Measurements from ENCODE around the gene KLHL18. TPM values are rescaled to one million over a fixed set of nuclear protein-coding genes. Genes with fewer than 3 reads are reported as not detected.

KLHL18 gene
- total RNA-seq, 1 experiment from 2014 or later = 36.6 TPM

GRCh38 chr3:47293822-47294221 lies 11.1 kb downstream of the KLHL18 start:
- no peak for DNase-seq (ENCODE audit: unreplicated experiment)
- H3K4me1 Mint-ChIP-seq (ENCODE audit: insufficient read depth, unreplicated experiment) = no peaks in the 10 kb centered on the region
- H3K27me3 Mint-ChIP-seq (ENCODE audit: insufficient read depth, unreplicated experiment) = no peaks in the 10 kb centered on the region
- no peak overlapping the region for H3K4me3 Mint-ChIP-seq (ENCODE audit: unreplicated experiment)
- H3K9me3 Mint-ChIP-seq (ENCODE audit: unreplicated experiment) = no peaks in the 10 kb centered on the region
- intact Hi-C loops (cut with micrococcal nuclease) = no loop called here
- H3K36me3 Mint-ChIP-seq (ENCODE audit: insufficient read depth, unreplicated experiment) = peaks cover 19% of the 10 kb centered on the region
- no peak for TF ChIP-seq CTCF (IDR thresholded peaks at IDR 0.05; ENCODE audit: unreplicated experiment)
- no TSS peak for BruUV-seq (replicated peaks)
- H3K27ac Mint-ChIP-seq (ENCODE audit: low read depth, unreplicated experiment) = no peak overlapping the region
- CTCF ChIA-PET = interaction anchor here (0.8 to 1.0 kb wide), 2 partner anchors 20 to 129 kb away, joined by 3 to 4 read pairs; no protein-coding TSS in a partner anchor
- POLR2A ChIA-PET = interaction anchor here (0.8 to 1.5 kb wide), 3 partner anchors 9 to 11 kb away, joined by 4 to 5 read pairs (median 4); partner anchors contain the start of genes KIF9 and KLHL18

DNA sequence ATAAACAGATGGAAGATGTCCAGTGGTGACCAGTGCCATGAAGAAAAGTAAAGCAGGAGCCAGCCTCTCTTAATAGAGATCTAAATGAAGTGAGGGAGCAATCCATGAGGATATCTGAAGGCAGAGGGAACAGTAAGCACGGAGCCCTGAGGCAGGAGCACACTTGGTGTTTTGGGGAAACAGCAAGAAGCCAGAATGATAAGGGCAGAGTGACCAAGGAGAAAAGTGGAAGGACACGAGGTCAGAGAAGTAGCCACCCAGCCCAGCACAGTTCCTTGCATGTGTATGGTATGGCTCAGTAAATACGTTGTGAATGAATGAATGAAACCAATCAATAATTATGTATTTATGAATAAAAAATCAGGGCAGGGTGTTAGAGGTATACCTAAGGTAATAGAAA lies 11.6 kb downstream of the KLHL18 start:
- TF ChIP-seq CTCF (IDR thresholded peaks at IDR 0.05; ENCODE audit: unreplicated experiment) = no peak
- H3K36me3 Mint-ChIP-seq (ENCODE audit: insufficient read depth, unreplicated experiment) = peaks cover 13% of the 10 kb centered on the region
- ChIA-PET POLR2A (interaction anchor here (0.8 to 1.2 kb wide), 2 partner anchors 10 kb away, joined by 4 read pairs; no protein-coding TSS in a partner anchor), CTCF (interaction anchor here (0.8 kb wide), 1 partner anchor 129 kb away, joined by 3 read pairs; no protein-coding TSS in a partner anchor)
- H3K27me3 Mint-ChIP-seq (ENCODE audit: insufficient read depth, unreplicated experiment) = no peaks in the 10 kb centered on the region
- H3K27ac Mint-ChIP-seq (ENCODE audit: low read depth, unreplicated experiment) = peak overlapping the region; percentile 10
- DNase-seq (ENCODE audit: unreplicated experiment) = no peak
- H3K4me1 Mint-ChIP-seq (ENCODE audit: insufficient read depth, unreplicated experiment) = no peaks in the 10 kb centered on the region
- no peaks in the 10 kb centered on the region for H3K9me3 Mint-ChIP-seq (ENCODE audit: unreplicated experiment)
- H3K4me3 Mint-ChIP-seq (ENCODE audit: unreplicated experiment) = no peak overlapping the region
- BruUV-seq (replicated peaks) = no TSS peak
- intact Hi-C loops (cut with micrococcal nuclease) = no loop called here

DNA sequence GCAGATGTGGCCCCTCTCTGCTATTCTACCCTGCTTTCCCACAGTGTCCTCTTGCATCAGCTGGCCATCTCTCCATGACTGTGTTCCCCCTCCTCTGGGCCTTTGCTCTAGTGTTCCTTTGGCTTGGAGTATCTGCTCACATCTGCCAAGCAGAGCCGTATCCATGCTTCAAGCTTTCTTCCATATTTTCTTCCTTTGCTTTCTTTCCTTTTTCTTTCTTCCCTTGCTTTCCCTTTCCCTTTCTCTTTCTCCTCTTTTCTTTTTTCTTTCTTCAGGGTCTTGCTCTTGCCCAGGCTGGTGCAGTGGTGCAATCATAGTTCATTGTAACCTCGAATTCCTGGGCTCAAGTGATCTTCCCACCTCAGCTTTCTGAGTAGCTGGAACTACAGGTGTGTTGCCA lies 12.6 kb downstream of the KLHL18 start:
- peak overlapping the region; percentile 10 for H3K27ac Mint-ChIP-seq (ENCODE audit: low read depth, unreplicated experiment)
- ChIA-PET CTCF (no interaction called here), POLR2A (no interaction called here)
- H3K9me3 Mint-ChIP-seq (ENCODE audit: unreplicated experiment) = no peaks in the 10 kb centered on the region
- intact Hi-C loops (cut with micrococcal nuclease) = no loop called here
- H3K27me3 Mint-ChIP-seq (ENCODE audit: insufficient read depth, unreplicated experiment) = no peaks in the 10 kb centered on the region
- no TSS peak for BruUV-seq (replicated peaks)
- TF ChIP-seq CTCF (IDR thresholded peaks at IDR 0.05; ENCODE audit: unreplicated experiment) = no peak
- H3K4me1 Mint-ChIP-seq (ENCODE audit: insufficient read depth, unreplicated experiment) = no peaks in the 10 kb centered on the region
- H3K36me3 Mint-ChIP-seq (ENCODE audit: insufficient read depth, unreplicated experiment) = peaks cover 10% of the 10 kb centered on the region
- DNase-seq (ENCODE audit: unreplicated experiment) = no peak
- no peak overlapping the region for H3K4me3 Mint-ChIP-seq (ENCODE audit: unreplicated experiment)

DNA sequence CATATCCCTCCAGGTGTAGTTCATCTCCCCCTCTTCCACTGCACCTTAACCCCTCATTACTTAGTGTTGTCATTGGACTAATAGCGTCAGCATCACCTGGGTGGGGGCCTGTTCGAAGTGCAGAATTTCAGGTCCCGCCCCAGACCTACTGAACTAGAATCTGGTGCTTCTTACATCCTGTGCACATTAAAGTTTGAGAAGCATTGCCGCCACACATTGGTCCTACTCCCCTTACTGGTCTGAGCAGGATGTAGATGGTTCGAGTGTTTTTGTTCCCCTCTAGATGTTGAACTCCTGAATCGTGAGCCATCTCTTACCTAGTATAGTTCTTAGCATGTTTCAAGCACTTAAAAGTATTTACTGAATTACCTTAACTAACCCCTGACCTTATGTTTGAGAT lies 13.2 kb downstream of the KLHL18 start:
- intact Hi-C loops (cut with micrococcal nuclease) = no loop called here

More for the DNA sequence above, 13.2 kb downstream of the KLHL18 start:
- H3K36me3 Mint-ChIP-seq (ENCODE audit: insufficient read depth, unreplicated experiment) = peaks cover 10% of the 10 kb centered on the region
- no peaks in the 10 kb centered on the region for H3K4me1 Mint-ChIP-seq (ENCODE audit: insufficient read depth, unreplicated experiment)
- no peak for DNase-seq (ENCODE audit: unreplicated experiment)
- no peaks in the 10 kb centered on the region for H3K9me3 Mint-ChIP-seq (ENCODE audit: unreplicated experiment)
- no TSS peak for BruUV-seq (replicated peaks)
- ChIA-PET POLR2A (no interaction called here), CTCF (no interaction called here)
- no peak overlapping the region for H3K27ac Mint-ChIP-seq (ENCODE audit: low read depth, unreplicated experiment)
- no peaks in the 10 kb centered on the region for H3K27me3 Mint-ChIP-seq (ENCODE audit: insufficient read depth, unreplicated experiment)
- TF ChIP-seq CTCF (IDR thresholded peaks at IDR 0.05; ENCODE audit: unreplicated experiment) = no peak
- no peak overlapping the region for H3K4me3 Mint-ChIP-seq (ENCODE audit: unreplicated experiment)

Data from MCF 10A (cell line).